Occipital lobe (tissue), 2 donors: ENCODE data around the gene C22orf15. TPM values are rescaled to one million over a fixed set of nuclear protein-coding genes. Genes with fewer than 3 reads are reported as not detected.

Experiments used
- DNase-seq: peaks from one replicate; lab custom pipeline; 2025; lab: John Stamatoyannopoulos, UW
- total RNA-seq: library from RNA; depleted of rRNA; stranded (reverse); fragments of >200 nt; gene quantifications from one replicate; pipeline ENCODE4 v1.2.3, GENCODE V29; 2014

Gene C22orf15
- total RNA-seq, 1 donor from 2014 or later: not detected

- peak; percentile 73 for DNase-seq
Observed at GRCh38 chr22:23750714-23751440, 11.9 kb upstream of the C22orf15 start, which contains the start of gene ZNF70. Gene ZNF70, minus strand, starts transcription at chr22:23751112. Its CDS starts 5,972 bp downstream, at chr22:23745140.

GRCh38 chr22:23751441-23751996 lies 11.3 kb upstream of the C22orf15 start:
- no peak for DNase-seq

GRCh38 chr22:23752090-23752691 lies 10.6 kb upstream of the C22orf15 start:
- no peak for DNase-seq

- no peak for DNase-seq
Observed at GRCh38 chr22:23752750-23753149, 10.0 kb upstream of the C22orf15 start.

GRCh38 chr22:23753385-23753784 lies 9.4 kb upstream of the C22orf15 start:
- no peak for DNase-seq

- no peak for DNase-seq
Observed at GRCh38 chr22:23754220-23754919, 8.4 kb upstream of the C22orf15 start, which contains the start of gene VPREB3. Gene VPREB3, minus strand, starts transcription at chr22:23754425. Its CDS starts 62 bp downstream, at chr22:23754363.

- DNase-seq: no peak
Observed at GRCh38 chr22:23754980-23755636, 7.7 kb upstream of the C22orf15 start.

GRCh38 chr22:23755711-23756110 lies 7.1 kb upstream of the C22orf15 start:
- no peak for DNase-seq

GRCh38 chr22:23756891-23757290 lies 5.9 kb upstream of the C22orf15 start:
- DNase-seq: no peak

GRCh38 chr22:23759566-23759965 lies 3.2 kb upstream of the C22orf15 start:
- no peak for DNase-seq

GRCh38 chr22:23760056-23760455 lies 2.7 kb upstream of the C22orf15 start:
- DNase-seq: no peak

GRCh38 chr22:23763579-23763945 lies 772 bp downstream of the C22orf15 start:
- no peak for DNase-seq

- no peak for DNase-seq
Observed at GRCh38 chr22:23763954-23764353, 1.2 kb downstream of the C22orf15 start.

GRCh38 chr22:23764899-23765881 lies 2.4 kb downstream of the C22orf15 start:
- DNase-seq: no peak

- no peak for DNase-seq
Observed at GRCh38 chr22:23767303-23767672, 4.5 kb downstream of the C22orf15 start.

- peak; percentile 78 for DNase-seq
Observed at GRCh38 chr22:23767673-23768548, 5.1 kb downstream of the C22orf15 start, which contains the start of gene CHCHD10. Gene CHCHD10, minus strand, starts transcription at chr22:23767972. Its CDS starts 98 bp downstream, at chr22:23767874.

GRCh38 chr22:23769321-23769965 lies 6.7 kb downstream of the C22orf15 start:
- no peak for DNase-seq

GRCh38 chr22:23772315-23772648 lies 9.5 kb downstream of the C22orf15 start:
- DNase-seq: no peak
